Femur (tissue), 1 donor: Measurements from ENCODE around the gene KCNH3.
"Not testable (repeated sequence)": the region's sequence is repeated elsewhere in the genome, so short reads cannot be mapped to it uniquely, and the experiment has no call there.

Source experiments
- DNase-seq: peaks from one replicate; pipeline ENCODE4 v3.0.0-alpha.2; 2017

The KCNH3 gene

DNA sequence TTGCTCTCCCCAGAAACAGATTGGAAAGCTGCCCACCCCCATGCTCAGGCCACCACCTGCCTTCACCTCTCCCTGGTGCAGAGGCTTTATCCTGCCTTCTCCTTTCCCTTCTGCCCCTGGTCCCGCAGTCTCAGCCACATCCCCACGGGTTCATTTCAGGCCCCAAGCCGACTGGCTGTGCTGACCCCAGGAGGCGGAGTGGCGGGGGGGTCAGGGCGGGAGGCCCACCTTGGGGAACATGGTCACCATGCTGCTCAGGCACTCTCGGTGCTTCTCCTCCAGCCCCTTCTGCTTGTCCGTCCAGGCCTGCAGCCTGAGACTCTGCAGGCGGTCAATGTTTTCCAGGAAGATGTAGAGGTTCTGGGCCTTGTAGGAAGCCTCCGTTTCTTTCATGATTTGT is 59.7 kb downstream of the KCNH3 start:
- DNase-seq, result no peak

DNA sequence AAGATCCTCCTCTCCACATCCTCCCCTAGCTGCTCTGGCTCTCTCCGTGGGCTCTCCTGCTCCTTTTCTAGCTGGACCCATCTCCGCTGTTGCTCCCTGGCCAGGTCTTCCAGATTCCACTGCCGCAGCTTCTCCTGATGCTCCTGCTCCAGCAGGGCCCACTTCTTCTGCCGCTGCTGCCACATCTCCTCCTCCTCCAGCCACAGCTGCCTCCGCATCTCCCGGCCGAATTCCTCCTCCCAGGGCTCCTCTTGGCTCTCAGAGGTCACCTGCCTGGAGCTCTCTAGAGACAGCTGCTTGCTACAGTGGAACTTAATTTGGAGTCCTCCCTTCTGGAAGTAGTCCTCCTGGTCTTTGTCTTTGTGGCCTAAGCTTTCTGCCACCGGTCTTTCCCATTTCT is 61.1 kb downstream of the KCNH3 start:
- DNase-seq, result no peak

- DNase-seq, result no peak
These were observed 64.9 kb downstream of the KCNH3 start for GRCh38 chr12:49603721-49604120.

GRCh38 chr12:49604856-49605255 is 66.0 kb downstream of the KCNH3 start:
- DNase-seq, result no peak

GRCh38 chr12:49605539-49605938 is 66.7 kb downstream of the KCNH3 start, which contains the start of gene FAM186B:
Gene FAM186B, minus strand, starts transcription at chr12:49605639. Its CDS starts 162 bp downstream, at chr12:49605477.
- DNase-seq, result not testable (repeated sequence)
